Cardiac muscle cell (in vitro differentiated cells and primary cell): Measurements from ENCODE around the gene TMEM182. TPM values are rescaled to one million over a fixed set of nuclear protein-coding genes. Genes with fewer than 3 reads are reported as not detected.

ENCODE experiments used
- DNase-seq, 2 donors: peaks; one replicate each; pipeline versions ENCODE4 v3.0.0 to v3.0.0-alpha.2; 2010 to 2017; ENCODE audit warnings: low read depth in 1 of 2, low spot score in 1 of 2
- H3K27ac ChIP-seq: fragments of 200-600 bp; sonication (generic); 2 replicates; pipeline ENCODE4 v1.5.1; 2016
- H3K27me3 ChIP-seq: fragments of 200-600 bp; sonication (generic); 2 replicates; pipeline ENCODE4 v1.6.0; 2016; ENCODE audit warnings: control low read depth
- H3K36me3 ChIP-seq: fragments of 200-600 bp; sonication (generic); 2 replicates; pipeline ENCODE4 v1.5.1; 2016; ENCODE audit warnings: control low read depth
- H3K4me1 ChIP-seq: fragments of 200-600 bp; sonication (generic); 2 replicates; pipeline ENCODE4 v1.8.1; 2017; ENCODE audit warnings: low read depth, mild to moderate bottlenecking, mixed run types
- H3K4me3 ChIP-seq: fragments of 200-600 bp; sonication (generic); 2 replicates; pipeline ENCODE4 v1.5.1; 2016; ENCODE audit warnings: mild to moderate bottlenecking
- H3K9me3 ChIP-seq: fragments of 200-600 bp; sonication (generic); 2 replicates; pipeline ENCODE4 v1.5.1; 2017; ENCODE audit warnings: low read depth, mild to moderate bottlenecking, control low read depth
- CTCF ChIP-seq: IDR thresholded peaks from 2 replicates; pipeline ENCODE4 v1.5.1; 2012; ENCODE audit warnings: low read depth, mild to moderate bottlenecking, low read length
- polyA plus RNA-seq: library from polyadenylated mRNA; unstranded; fragments of >200 nt; fragmentation: Nextera tagmentation; extraction: Ambion mirVana; gene quantifications from 2 replicates; pipeline ENCODE4 v1.2.1, GENCODE V29; 2016
- total RNA-seq: library from RNA; depleted of rRNA; stranded (reverse); fragments of >200 nt; gene quantifications from 2 replicates; pipeline ENCODE4 v1.2.3, GENCODE V29; 2016

Gene TMEM182
- total and polyA plus RNA-seq, 2 experiments from 2014 or later, result 2.7 to 6.8 TPM

- peak overlapping the region; percentile 55 for H3K27ac ChIP-seq
- no peaks in the 10 kb centered on the region for H3K36me3 ChIP-seq
- no peak for DNase-seq
- peaks cover 21% of the 10 kb centered on the region for H3K4me1 ChIP-seq
- no peak for TF ChIP-seq CTCF
- H3K9me3 ChIP-seq, result no peaks in the 10 kb centered on the region
- H3K4me3 ChIP-seq, result no peak overlapping the region
- no peaks in the 10 kb centered on the region for H3K27me3 ChIP-seq
These were observed 26.5 kb downstream of the TMEM182 start for GRCh38 chr2:102788216-102788884.

- peak overlapping the region; percentile 55 for H3K27ac ChIP-seq
- DNase-seq, result peak in 1 of 2 donors; percentile 32
- peaks cover 21% of the 10 kb centered on the region for H3K4me1 ChIP-seq
- no peaks in the 10 kb centered on the region for H3K27me3 ChIP-seq
- H3K9me3 ChIP-seq, result no peaks in the 10 kb centered on the region
- no peak overlapping the region for H3K4me3 ChIP-seq
- H3K36me3 ChIP-seq, result no peaks in the 10 kb centered on the region
- TF ChIP-seq CTCF, result no peak
These were observed 27.0 kb downstream of the TMEM182 start for GRCh38 chr2:102788885-102789260.

GRCh38 chr2:102789349-102790090 is 27.7 kb downstream of the TMEM182 start:
- Histone ChIP-seq H3K4me1 (peaks cover 21% of the 10 kb centered on the region), H3K9me3 (no peaks in the 10 kb centered on the region), H3K27me3 (no peaks in the 10 kb centered on the region), H3K27ac (no peak overlapping the region), H3K4me3 (no peak overlapping the region), H3K36me3 (no peaks in the 10 kb centered on the region)
- TF ChIP-seq CTCF, result no peak
- DNase-seq, result no peak

GRCh38 chr2:102790091-102790455 is 28.2 kb downstream of the TMEM182 start:
- Histone ChIP-seq H3K9me3 (no peaks in the 10 kb centered on the region), H3K36me3 (no peaks in the 10 kb centered on the region), H3K4me1 (peaks cover 21% of the 10 kb centered on the region), H3K27me3 (no peaks in the 10 kb centered on the region), H3K4me3 (no peak overlapping the region), H3K27ac (no peak overlapping the region)
- DNase-seq, result no peak
- TF ChIP-seq CTCF, result no peak

GRCh38 chr2:102792568-102793208 is 30.9 kb downstream of the TMEM182 start:
- H3K27me3 ChIP-seq, result no peaks in the 10 kb centered on the region
- no peaks in the 10 kb centered on the region for H3K9me3 ChIP-seq
- no peaks in the 10 kb centered on the region for H3K36me3 ChIP-seq
- DNase-seq, result no peak
- H3K4me3 ChIP-seq, result no peak overlapping the region
- H3K27ac ChIP-seq, result no peak overlapping the region
- peaks cover 21% of the 10 kb centered on the region for H3K4me1 ChIP-seq
- no peak for TF ChIP-seq CTCF
